ENCODE data around the gene SPO11. TPM values are rescaled to one million over a fixed set of nuclear protein-coding genes. Genes with fewer than 3 reads are reported as not detected.

SPO11 gene
- total RNA-seq, 1 experiment from 2014 or later = not detected

DNA sequence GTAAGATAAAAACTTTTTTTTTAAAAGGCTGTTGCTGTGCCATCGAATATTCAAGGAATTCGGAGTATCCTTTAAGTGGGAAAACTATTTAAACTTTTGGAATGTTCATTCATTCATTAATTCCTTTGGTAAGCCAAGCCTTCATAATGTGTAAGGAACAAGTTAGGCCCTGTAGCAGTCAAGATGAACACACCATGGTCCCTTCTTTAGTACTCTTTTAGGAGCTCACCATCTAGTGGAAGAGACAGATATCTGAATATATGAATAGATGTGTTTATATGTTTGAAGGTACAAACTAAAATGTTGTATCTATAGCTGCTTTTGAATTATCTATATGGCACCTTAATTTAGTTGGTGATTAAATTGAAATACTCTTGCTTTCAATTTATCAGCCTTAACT lies 5.8 kb downstream of the SPO11 start:
- H4K20me1 ChIP-seq (ENCODE audit: control insufficient read depth, insufficient read depth, insufficient read length) = no peaks in the 10 kb centered on the region
- no peak overlapping the region for H3K23ac ChIP-seq (ENCODE audit: insufficient read length, low read depth, low read length)
- no peak overlapping the region for H2BK20ac ChIP-seq (ENCODE audit: low read depth, low read length, poor library complexity, severe bottlenecking)
- H3K79me2 ChIP-seq (ENCODE audit: insufficient read depth, low read length) = no peaks in the 10 kb centered on the region
- no peaks in the 10 kb centered on the region for H3K27me3 ChIP-seq (ENCODE audit: insufficient read depth, low read length)
- H2AK5ac ChIP-seq (ENCODE audit: insufficient read length, low read length) = no peak overlapping the region
- no peak overlapping the region for H3K27ac ChIP-seq (ENCODE audit: insufficient read length, low read depth, low read length)
- H4K91ac ChIP-seq (ENCODE audit: insufficient read length, low read depth, low read length) = no peak overlapping the region
- no peak overlapping the region for H2BK5ac ChIP-seq (ENCODE audit: insufficient read length, low read length)
- no peak overlapping the region for H3K18ac ChIP-seq (ENCODE audit: insufficient read length, low read depth, low read length)
- Mint-ChIP-seq H3K36me3 (ENCODE audit: insufficient read depth in 1 of 3, low read depth in 3 of 3) (no peaks in the 10 kb centered on the region), H3K4me1 (peaks cover 0 to 4% of the 10 kb centered on the region in 2 experiments; a peak in 1 of 4 replicates), H3K9me3 (no peaks in the 10 kb centered on the region), H3K27ac (no peak overlapping the region), H3K27me3 (ENCODE audit: low read depth) (peaks cover 20% of the 10 kb centered on the region), H3K4me3 (no peak overlapping the region)
- no peaks in the 10 kb centered on the region for H3K4me1 ChIP-seq (ENCODE audit: insufficient read depth, low read length)
- H2BK120ac ChIP-seq (ENCODE audit: low read depth, low read length, poor library complexity, severe bottlenecking) = no peak overlapping the region
- H3K4me2 ChIP-seq (ENCODE audit: insufficient read depth, insufficient read length, low read length) = no peak overlapping the region
- TF ChIP-seq CTCF (conservative IDR thresholded peaks at IDR 0.05) = no peak
- H4K8ac ChIP-seq (replicated peaks; ENCODE audit: insufficient read length, low read depth, low read length) = no peak overlapping the region
- no CpG with 5 or more reads among the region's 2 CpGs for WGBS (ENCODE audit: extremely low coverage, insufficient read length, low lambda C conversion rate)
- no peaks in the 10 kb centered on the region for H3K79me1 ChIP-seq (ENCODE audit: insufficient read depth, low read depth, low read length, poor library complexity, severe bottlenecking)
- no peak overlapping the region for H3K9ac ChIP-seq (ENCODE audit: extremely low read depth, insufficient read length, low read length)
- H3K9me3 ChIP-seq (ENCODE audit: control insufficient read depth, low read depth, low read length) = no peaks in the 10 kb centered on the region
- H2BK12ac ChIP-seq (ENCODE audit: insufficient read length, low read depth, low read length) = no peak overlapping the region
- no peak overlapping the region for H3K4ac ChIP-seq (ENCODE audit: low read depth, low read length)
- H3K56ac ChIP-seq (ENCODE audit: insufficient read length, low read depth, low read length) = no peak overlapping the region
- H2AFZ ChIP-seq (ENCODE audit: low read length) = no peak overlapping the region
- H3K23me2 ChIP-seq (ENCODE audit: insufficient read length, low read depth, low read length, poor library complexity, severe bottlenecking) = no peaks in the 10 kb centered on the region
- H2BK15ac ChIP-seq (ENCODE audit: low read depth, low read length) = no peak overlapping the region
- no peak overlapping the region for H3K14ac ChIP-seq (ENCODE audit: insufficient read depth, low read length)
- H3T11ph ChIP-seq (ENCODE audit: low read length) = no peak overlapping the region
- no peak for DNase-seq
- no peak overlapping the region for H4K5ac ChIP-seq (ENCODE audit: insufficient read length, low read depth, low read length)

Data from H9 (cell line).